ENCODE results near the gene GMEB2.
A peak's percentile ranks its signal among the peaks of the same experiment; 100 is the strongest.
"Not testable (repeated sequence)": the region's sequence is repeated elsewhere in the genome, so short reads cannot be mapped to it uniquely, and the experiment has no call there.

Gene GMEB2

DNA sequence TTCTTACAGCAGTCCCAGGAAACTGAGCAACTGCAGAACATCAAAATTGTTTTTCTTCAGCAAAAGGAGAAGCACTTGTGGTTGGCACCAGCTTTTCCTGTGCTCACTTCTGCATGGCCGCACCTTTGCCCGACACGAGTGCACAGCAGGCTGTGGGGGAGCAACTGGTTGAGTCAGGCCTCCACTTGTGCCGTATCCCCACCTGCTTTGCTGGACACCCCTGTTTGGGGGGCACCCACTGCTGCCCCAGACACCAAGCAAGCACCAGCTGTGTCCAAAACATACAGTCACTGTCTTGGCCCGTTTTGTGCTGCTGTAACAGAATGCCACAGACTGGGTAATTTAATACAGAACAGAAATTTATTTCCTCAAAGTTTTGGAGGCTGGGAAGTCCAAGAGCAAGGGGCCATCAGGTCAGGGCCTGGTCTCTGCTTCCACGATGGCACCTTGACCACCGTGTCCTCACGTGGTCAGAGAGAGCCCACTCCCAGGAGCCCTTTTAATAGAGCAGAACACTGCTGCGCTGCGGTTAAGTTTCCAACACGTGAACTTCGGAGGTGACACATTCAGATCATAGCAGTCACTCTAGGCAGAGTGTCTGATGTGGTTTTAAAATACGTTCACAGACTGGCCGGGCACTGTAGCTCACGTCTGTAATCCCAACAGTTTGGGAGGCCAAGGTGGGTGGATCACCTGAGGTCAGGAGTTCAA is 8.7 kb upstream of the GMEB2 start:
- no peak for DNase-seq (ENCODE audit: low read depth)
- TF ChIP-seq, protein P1, sequence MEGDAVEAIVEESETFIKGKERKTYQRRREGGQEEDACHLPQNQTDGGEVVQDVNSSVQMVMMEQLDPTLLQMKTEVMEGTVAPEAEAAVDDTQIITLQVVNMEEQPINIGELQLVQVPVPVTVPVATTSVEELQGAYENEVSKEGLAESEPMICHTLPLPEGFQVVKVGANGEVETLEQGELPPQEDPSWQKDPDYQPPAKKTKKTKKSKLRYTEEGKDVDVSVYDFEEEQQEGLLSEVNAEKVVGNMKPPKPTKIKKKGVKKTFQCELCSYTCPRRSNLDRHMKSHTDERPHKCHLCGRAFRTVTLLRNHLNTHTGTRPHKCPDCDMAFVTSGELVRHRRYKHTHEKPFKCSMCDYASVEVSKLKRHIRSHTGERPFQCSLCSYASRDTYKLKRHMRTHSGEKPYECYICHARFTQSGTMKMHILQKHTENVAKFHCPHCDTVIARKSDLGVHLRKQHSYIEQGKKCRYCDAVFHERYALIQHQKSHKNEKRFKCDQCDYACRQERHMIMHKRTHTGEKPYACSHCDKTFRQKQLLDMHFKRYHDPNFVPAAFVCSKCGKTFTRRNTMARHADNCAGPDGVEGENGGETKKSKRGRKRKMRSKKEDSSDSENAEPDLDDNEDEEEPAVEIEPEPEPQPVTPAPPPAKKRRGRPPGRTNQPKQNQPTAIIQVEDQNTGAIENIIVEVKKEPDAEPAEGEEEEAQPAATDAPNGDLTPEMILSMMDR (conservative IDR thresholded peaks at IDR 0.05; ENCODE audit: control insufficient read depth, insufficient read depth, low read depth, low read length): no peak
- H3K4me3 ChIP-seq (ENCODE audit: control insufficient read depth, low read depth, low read length): no peak overlapping the region

DNA sequence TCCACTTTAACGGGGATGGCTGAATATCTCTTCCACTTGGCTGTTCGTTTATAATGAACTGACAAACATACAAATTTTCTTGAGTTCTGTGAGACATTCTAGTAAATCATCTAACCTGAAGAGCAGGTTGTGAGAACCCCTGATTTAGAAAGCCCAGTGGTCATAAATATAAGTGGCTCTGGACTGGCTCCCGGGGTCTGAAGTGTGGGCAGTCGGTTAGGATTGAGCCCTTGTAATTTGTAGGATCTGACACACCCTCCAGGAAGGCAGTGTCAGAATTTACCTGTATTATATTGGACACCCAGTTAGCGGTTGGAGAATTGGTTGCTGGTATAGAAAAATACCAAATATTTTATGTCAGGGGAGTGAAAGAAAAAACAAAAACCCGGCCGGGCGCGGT is 6.8 kb upstream of the GMEB2 start:
- TF ChIP-seq, protein P1 (conservative IDR thresholded peaks at IDR 0.05; ENCODE audit: control insufficient read depth, insufficient read depth, low read depth, low read length): no peak
- DNase-seq (ENCODE audit: low read depth): no peak
- no peak overlapping the region for H3K4me3 ChIP-seq (ENCODE audit: control insufficient read depth, low read depth, low read length)

DNA sequence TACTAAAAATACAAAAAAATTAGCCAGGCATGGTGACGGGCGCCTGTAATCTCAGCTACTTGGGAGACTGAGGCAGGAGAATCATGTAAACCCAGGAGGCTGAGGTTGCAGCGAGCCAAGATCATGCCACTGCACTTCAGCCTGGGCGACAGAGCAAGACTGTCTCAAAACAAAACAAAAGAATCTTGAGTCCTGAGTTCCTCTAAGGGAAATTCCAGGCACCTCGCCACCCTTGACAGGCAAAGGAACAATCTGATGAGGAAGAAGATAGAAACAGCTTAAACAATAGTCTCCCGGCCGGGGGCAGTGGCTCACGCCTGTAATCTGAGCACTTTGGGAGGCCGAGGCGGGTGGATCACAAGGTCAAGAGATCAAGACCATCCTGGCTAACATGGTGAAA is 4.5 kb upstream of the GMEB2 start:
- not testable (repeated sequence) for H3K4me3 ChIP-seq (ENCODE audit: control insufficient read depth, low read depth, low read length); DNase-seq (ENCODE audit: low read depth)

DNA sequence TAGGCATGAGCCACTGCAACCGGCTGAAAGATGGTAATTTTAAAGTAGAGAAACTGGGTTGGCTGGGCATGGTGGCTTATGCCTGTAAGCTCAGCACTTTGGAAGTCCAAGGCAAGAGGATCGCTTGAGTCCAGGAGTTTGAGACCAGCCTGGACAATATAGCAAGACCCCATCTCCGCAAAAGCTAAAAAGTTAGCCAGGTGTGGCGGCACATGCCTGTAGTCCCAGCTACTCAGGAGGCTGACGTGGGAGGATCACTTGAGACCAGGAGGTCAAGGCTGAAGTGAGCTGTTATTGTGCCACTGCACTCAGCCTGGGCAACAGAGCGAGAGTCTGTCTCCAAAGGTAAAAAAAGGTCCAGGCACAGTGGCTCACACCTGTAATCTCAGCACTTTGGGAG is 4.1 kb upstream of the GMEB2 start:
- DNase-seq (ENCODE audit: low read depth); H3K4me3 ChIP-seq (ENCODE audit: control insufficient read depth, low read depth, low read length): not testable (repeated sequence)

DNA sequence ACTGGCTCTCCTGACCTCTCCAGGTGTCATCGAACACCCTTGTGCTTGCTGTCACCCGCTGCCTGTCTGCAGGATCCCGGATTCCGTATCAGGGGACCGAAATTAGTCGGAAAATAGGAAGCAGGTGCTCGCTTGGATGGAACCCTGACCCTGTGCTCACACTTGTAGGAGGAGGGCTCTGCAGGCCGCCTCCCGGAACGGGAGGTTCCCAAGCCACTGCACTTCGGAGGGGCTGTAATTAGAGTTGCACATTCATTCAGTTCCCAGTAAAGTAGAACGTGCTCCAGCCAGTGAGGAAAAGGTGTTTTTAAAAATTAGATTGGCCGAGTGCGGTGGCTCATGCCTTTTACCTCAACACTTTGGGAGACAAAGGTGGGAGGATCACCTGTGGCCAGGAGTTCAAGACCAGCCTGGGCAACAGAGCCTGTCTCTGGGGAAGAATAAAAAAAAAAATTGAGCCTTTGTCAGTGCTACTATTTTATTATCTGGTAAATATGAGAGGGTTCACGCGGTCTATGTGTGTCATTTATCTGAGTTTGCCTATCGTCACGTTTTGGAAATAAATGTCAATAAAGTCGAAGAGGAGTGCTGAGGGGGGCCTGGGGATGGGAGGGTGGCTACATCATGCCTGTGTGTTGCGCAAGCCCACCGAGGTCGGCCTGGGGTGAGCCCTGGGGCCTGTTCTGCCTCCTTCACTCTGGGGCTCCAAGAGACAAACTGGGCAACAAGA is 1.5 kb upstream of the GMEB2 start:
- TF ChIP-seq, protein P1 (conservative IDR thresholded peaks at IDR 0.05; ENCODE audit: control insufficient read depth, insufficient read depth, low read depth, low read length): no peak
- H3K4me3 ChIP-seq (ENCODE audit: control insufficient read depth, low read depth, low read length): peak overlapping the region; percentile 83
- peak; percentile 83 for DNase-seq (ENCODE audit: low read depth)

DNA sequence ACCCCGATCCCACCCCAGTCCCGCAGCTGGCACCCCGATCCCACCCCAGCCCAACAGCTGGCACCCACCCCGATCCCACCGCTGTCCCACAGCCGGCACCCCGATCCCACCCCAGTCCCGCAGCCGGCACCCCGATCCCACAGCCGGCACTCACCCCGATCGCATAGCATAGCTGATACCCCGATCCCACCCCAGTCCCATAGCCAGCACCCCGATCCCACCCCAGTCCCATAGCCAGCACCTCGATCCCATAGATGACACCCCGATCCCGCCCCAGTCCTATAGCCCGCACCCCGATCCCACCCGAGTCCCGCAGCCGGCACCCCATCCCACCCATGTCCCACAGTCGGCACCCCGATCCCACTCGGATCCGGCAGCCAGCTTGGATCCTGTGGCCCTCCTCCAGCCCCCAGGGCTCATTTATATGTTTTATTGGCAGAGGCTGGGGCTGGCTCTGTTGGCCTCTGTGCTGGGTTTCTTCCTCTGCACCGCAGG is 897 bp upstream of the GMEB2 start:
- peak overlapping the region; percentile 83 for H3K4me3 ChIP-seq (ENCODE audit: control insufficient read depth, low read depth, low read length)
- no peak for DNase-seq (ENCODE audit: low read depth)
- TF ChIP-seq, protein P1 (conservative IDR thresholded peaks at IDR 0.05; ENCODE audit: control insufficient read depth, insufficient read depth, low read depth, low read length): no peak

DNA sequence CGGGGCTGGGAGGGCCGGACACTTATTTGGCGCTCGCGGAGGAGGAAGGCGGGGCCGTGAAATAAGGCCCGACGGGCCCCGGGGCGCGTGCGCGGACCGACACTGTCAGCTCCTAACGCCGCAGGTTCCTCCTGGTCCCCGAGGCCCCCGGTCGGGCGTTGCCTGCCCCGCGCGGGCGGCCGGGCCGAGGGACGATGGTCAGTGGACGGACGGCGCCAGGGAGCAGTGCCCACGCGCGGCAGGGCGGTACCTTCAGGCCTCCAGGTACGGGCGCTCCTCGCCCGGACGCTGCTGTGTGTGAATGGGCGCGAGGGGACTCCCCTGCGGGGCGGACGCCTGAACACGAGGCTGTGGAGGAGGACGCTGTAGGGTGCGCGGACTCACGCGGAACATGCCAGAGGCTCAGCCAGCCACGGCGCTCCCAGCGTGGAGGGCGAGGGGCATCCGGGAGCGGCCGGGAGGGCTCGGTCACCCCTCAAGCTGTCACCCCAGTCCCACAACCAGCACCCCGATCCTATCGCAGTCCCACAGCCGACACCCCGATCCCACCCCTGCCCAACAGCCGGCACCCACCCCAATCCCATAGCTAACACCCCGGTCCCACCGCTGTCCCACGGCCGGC is 339 bp upstream of the GMEB2 start:
- TF ChIP-seq, protein P1 (conservative IDR thresholded peaks at IDR 0.05; ENCODE audit: control insufficient read depth, insufficient read depth, low read depth, low read length): no peak
- peak; percentile 91 for DNase-seq (ENCODE audit: low read depth)
- H3K4me3 ChIP-seq (ENCODE audit: control insufficient read depth, low read depth, low read length): peak overlapping the region; percentile 83
